Measurements from ENCODE around the gene FRAT1.

DNA sequence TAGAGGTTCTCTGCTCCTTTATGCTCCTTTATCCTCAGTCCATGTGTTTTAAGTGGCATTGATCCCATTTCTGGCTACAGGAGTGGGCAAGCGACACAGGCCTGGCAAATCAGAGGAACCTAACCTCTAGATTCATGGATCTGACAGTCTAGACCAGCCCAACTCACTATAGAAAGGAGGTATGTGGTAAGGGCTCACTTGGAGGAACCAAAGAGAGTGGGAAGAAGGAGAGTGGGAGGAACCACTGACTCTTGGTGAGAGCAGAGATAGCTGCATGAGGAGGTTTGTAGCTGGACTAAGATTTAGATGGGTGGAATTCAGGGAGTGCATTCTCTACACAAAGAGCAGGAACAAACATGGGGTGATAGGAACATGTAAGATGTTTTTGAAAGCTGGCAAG lies 11.6 kb upstream of the FRAT1 start:
- TF ChIP-seq, protein P1, sequence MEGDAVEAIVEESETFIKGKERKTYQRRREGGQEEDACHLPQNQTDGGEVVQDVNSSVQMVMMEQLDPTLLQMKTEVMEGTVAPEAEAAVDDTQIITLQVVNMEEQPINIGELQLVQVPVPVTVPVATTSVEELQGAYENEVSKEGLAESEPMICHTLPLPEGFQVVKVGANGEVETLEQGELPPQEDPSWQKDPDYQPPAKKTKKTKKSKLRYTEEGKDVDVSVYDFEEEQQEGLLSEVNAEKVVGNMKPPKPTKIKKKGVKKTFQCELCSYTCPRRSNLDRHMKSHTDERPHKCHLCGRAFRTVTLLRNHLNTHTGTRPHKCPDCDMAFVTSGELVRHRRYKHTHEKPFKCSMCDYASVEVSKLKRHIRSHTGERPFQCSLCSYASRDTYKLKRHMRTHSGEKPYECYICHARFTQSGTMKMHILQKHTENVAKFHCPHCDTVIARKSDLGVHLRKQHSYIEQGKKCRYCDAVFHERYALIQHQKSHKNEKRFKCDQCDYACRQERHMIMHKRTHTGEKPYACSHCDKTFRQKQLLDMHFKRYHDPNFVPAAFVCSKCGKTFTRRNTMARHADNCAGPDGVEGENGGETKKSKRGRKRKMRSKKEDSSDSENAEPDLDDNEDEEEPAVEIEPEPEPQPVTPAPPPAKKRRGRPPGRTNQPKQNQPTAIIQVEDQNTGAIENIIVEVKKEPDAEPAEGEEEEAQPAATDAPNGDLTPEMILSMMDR (IDR thresholded peaks at IDR 0.05): no peak
- TF ChIP-seq ZFX (IDR thresholded peaks at IDR 0.05; ENCODE audit: borderline replicate concordance): no peak
